ENCODE measurements around the gene PERM1.

Gene PERM1

DNA sequence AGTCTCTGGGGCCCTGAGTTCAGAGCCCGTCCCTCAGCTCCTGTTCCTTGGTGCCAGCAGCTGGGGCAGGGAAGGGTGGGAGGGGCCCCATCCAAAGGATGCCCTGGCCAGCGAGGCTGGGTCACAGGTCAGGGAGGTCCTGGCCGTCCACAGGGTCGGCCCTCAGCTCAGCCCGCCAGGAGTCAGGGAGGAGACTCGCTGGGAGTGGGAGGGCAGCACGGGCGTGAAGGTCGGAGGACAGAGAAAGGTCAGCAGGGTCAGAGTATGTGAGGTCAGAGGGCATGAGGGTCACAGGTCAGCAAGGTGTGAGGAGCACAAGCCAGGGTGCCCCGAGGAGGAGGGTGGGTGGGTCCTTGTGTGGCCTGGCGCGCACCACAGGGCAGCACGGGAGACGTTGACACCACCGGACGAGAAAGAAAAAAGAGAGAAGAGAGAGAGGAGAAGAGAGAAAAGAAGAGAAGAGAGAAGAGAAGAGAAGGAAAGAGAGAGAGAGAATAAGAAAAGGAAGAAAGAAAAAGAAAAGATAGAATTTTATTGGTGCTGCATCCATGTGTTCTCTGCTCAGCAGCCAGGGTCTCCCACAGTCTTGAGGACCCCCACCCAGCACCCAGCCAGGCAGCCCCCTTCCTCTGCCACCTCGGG lies 7.1 kb downstream of the PERM1 start:
- Histone ChIP-seq H3K27me3 (replicated peaks) (peaks cover 4% of the 10 kb centered on the region), H3K4me3 (ENCODE audit: low read depth, low read length) (no peak overlapping the region), H3K36me3 (replicated peaks) (no peaks in the 10 kb centered on the region), H3K27ac (no peak overlapping the region)
- no peak for DNase-seq
- in situ Hi-C loops (cut with HindIII; ENCODE audit: low pct_ligation_motif_present, low sequenced_read_pairs), result no loop called here
- TF ChIP-seq, protein P1, sequence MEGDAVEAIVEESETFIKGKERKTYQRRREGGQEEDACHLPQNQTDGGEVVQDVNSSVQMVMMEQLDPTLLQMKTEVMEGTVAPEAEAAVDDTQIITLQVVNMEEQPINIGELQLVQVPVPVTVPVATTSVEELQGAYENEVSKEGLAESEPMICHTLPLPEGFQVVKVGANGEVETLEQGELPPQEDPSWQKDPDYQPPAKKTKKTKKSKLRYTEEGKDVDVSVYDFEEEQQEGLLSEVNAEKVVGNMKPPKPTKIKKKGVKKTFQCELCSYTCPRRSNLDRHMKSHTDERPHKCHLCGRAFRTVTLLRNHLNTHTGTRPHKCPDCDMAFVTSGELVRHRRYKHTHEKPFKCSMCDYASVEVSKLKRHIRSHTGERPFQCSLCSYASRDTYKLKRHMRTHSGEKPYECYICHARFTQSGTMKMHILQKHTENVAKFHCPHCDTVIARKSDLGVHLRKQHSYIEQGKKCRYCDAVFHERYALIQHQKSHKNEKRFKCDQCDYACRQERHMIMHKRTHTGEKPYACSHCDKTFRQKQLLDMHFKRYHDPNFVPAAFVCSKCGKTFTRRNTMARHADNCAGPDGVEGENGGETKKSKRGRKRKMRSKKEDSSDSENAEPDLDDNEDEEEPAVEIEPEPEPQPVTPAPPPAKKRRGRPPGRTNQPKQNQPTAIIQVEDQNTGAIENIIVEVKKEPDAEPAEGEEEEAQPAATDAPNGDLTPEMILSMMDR (IDR thresholded peaks at IDR 0.05; ENCODE audit: low read depth, low read length, missing control alignments), result no peak

DNA sequence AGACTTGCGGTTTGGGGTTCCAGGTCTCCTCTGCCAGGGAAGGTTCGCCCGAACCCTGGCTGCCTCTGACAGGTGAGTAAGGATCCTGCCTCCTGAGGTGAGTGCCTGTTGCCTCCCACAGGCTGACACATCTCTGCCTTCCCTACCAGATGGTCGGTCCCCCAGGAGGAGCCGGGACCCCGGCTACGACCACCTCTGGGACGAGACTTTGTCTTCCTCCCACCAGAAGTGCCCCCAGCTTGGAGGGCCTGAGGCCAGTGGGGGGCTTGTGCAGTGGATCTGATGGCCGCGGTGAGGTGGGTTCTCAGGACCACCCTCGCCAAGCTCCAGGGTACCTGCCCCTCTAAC lies 7.6 kb downstream of the PERM1 start:
- Histone ChIP-seq H3K27me3 (replicated peaks) (peaks cover 4% of the 10 kb centered on the region), H3K36me3 (replicated peaks) (no peaks in the 10 kb centered on the region), H3K27ac (no peak overlapping the region), H3K4me3 (ENCODE audit: low read depth, low read length) (no peak overlapping the region)
- in situ Hi-C loops (cut with HindIII; ENCODE audit: low pct_ligation_motif_present, low sequenced_read_pairs), result no loop called here
- DNase-seq, result no peak
- TF ChIP-seq, protein P1 (IDR thresholded peaks at IDR 0.05; ENCODE audit: low read depth, low read length, missing control alignments), result no peak

DNA sequence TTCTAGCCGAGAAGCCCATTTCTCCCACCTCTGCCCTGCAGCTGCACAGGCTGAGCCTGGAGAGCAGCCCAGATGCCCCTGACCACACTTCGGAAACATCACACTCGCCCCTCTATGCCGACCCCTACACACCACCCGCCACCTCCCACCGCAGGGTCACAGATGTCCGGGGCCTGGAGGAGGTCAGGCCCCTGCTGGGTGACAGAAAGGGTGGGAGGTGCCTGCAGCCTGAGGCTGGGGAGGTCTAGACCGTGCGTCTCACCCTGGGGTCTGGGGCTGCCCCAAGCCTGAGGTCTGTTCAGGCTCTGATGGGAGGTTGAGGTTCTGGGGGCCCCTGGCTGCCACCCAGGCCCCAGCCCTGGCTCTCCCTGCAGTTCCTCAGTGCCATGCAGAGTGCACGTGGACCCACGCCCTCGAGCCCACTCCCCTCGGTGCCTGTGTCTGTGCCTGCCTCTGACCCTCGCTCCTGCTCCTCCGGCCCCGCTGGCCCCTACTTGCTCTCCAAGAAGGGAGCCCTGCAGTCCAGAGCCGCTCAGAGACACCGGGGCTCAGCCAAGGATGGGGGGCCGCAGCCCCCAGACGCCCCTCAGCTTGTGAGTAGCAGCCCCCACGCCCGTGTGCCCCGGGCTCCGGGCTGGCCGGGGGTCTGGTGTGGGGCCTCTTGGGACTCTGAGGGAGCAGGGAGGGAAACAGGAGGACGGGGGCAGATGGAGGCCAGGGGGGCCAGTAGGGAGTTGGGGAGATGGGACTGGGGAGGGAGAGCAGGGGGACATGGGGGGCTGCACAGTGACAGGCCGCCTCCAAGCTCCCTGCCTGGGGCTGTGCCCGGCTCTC lies 8.2 kb downstream of the PERM1 start:
- H3K27me3 ChIP-seq (replicated peaks), result peaks cover 4% of the 10 kb centered on the region
- no peaks in the 10 kb centered on the region for H3K36me3 ChIP-seq (replicated peaks)
- no peak overlapping the region for H3K4me3 ChIP-seq (ENCODE audit: low read depth, low read length)
- H3K27ac ChIP-seq, result no peak overlapping the region
- TF ChIP-seq, protein P1 (IDR thresholded peaks at IDR 0.05; ENCODE audit: low read depth, low read length, missing control alignments), result no peak
- no peak for DNase-seq
- in situ Hi-C loops (cut with HindIII; ENCODE audit: low pct_ligation_motif_present, low sequenced_read_pairs), result no loop called here

DNA sequence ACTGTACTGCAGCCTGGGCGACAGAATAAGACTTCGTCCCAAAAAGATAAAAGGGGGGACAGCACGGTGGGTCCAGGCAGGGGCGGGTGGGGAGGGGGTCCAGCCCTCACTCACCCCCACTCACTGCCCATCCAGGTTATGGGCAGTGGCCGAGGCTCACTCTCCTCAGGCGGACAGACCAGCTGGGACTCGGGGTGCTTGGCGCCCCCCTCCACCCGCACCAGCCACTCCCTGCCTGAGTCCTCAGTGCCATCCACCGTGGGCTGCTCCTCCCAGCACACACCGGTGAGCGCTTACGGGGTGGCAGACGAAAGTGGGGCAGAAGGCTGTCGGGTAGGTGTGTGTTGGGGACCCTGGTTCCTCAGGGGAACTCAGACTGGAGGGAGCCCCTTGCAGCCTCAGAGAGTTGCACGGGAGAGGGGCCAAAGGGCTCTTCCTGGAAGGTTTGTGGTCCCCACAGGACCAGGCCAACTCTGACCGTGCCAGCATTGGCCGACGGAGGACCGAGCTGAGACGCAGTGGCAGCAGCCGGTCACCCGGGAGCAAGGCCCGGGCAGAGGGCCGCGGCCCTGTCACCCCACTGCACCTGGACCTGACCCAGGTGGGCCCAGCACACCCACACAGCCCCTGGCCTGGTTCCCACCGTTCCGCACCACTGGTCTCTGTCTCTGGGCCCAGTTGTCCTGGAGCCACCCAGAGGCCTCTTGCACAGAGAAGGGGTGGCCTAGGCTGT lies 9.0 kb downstream of the PERM1 start:
- in situ Hi-C loops (cut with HindIII; ENCODE audit: low pct_ligation_motif_present, low sequenced_read_pairs), result no loop called here
- DNase-seq, result no peak
- peaks cover 4% of the 10 kb centered on the region for H3K27me3 ChIP-seq (replicated peaks)

DNA sequence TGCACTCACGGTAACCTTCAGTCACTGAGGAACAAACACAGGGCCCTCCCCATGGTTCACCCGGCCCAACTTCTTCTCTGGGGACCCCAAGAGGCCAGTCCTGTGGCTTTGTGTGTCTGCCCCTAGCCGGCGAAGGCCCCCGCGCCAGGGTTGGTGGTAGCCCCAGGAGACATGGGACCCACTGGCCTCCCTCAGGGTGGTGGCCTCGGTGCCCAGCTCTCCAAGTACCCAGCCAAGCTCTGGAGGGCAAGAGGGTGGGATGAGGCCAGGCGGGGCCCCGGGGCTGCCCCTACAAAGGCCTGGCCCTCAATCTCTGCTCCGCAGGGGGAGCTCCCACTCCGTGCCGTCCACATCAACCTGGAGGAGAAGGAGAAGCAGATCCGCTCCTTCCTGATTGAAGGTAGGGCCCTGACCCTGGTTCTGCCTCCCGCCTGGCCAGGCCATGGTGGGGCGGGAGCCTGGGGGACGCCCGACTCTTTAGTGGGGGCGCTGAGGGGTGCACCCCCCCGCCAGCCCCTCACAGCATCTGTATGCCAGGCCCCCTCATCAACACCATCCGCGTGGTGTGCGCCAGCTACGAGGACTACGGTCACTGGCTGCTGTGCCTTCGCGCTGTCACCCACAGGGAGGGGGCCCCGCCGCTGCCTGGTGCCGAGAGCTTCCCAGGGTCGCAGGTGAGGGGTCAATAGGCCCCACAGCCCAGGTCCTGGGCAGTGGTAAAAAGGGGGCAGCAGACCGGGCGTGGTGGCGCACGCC lies 10.0 kb downstream of the PERM1 start:
- peaks cover 4% of the 10 kb centered on the region for H3K27me3 ChIP-seq (replicated peaks)
- H3K27ac ChIP-seq, result no peak overlapping the region
- TF ChIP-seq, protein P1 (IDR thresholded peaks at IDR 0.05; ENCODE audit: low read depth, low read length, missing control alignments), result no peak
- H3K36me3 ChIP-seq (replicated peaks), result no peaks in the 10 kb centered on the region
- DNase-seq, result no peak
- no peak overlapping the region for H3K4me3 ChIP-seq (ENCODE audit: low read depth, low read length)
- in situ Hi-C loops (cut with HindIII; ENCODE audit: low pct_ligation_motif_present, low sequenced_read_pairs), result no loop called here

More for the DNA sequence above, 9.0 kb downstream of the PERM1 start:
- H3K27ac ChIP-seq, result no peak overlapping the region
- TF ChIP-seq, protein P1 (IDR thresholded peaks at IDR 0.05; ENCODE audit: low read depth, low read length, missing control alignments), result no peak
- H3K36me3 ChIP-seq (replicated peaks), result no peaks in the 10 kb centered on the region
- H3K4me3 ChIP-seq (ENCODE audit: low read depth, low read length), result no peak overlapping the region
